GM23248 (cell line): ENCODE data around the gene SLC43A2.

ENCODE experiments used
- EZH2 ChIP-seq: fragments of 200-600 bp; sonication (generic); IDR thresholded peaks from 2 replicates; pipeline ENCODE4 v1.6.1; 2018; ENCODE audit warnings: antibody characterized with exemption, mild to moderate bottlenecking; ENCODE audit not compliant: insufficient read depth, poor library complexity, severe bottlenecking
- EZH2phosphoT487 ChIP-seq: fragments of 200-600 bp; sonication (generic); IDR thresholded peaks from 2 replicates; pipeline ENCODE4 v1.6.1; 2018; ENCODE audit warnings: antibody characterized with exemption, moderate library complexity, mild to moderate bottlenecking, low read depth; ENCODE audit not compliant: insufficient read depth

DNA sequence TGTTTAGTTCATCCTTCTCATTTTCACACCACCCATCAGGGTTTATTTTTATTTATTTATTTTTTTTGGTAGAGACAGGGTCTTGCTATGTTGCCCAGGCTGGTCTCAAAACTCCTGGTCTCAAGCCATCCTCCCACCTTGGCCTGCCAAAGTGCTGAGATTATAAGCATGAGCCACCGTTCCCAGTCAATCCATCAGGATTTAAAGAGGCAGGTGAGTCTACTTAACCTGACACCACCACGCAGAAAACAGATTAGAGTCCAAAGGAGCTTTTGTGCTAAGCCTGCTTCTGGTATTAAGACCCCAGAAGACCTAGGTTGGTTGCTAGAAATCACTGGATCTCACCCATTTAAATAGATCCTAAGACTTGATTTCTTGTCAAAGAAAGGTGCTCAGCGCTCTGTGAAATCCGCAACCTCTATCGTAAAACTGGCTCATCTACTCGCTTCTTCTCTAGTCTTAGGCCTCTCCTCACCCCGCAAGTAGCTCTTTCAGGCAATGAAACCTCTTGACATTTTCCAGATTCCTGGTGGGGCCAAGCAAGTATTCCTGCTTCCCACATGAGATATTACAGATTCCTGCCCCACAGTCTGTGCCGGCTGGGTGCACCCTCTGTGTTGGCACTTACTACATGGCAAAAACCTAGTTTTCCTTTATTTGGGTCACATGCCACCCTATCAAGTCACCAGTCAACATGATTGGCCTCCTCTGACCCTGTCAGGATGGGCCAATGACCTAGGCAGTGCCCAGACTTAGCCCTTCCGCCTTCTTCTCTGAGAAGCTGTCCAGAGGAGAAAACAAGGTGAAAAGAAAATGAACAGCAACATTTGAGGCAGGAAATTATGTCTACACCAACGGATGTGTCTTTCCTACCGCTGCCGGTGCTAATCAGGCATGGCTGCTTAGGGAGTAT lies 75.0 kb downstream of the SLC43A2 start:
- TF ChIP-seq EZH2phosphoT487 (no peak), EZH2 (no peak)
